ENCODE data around the gene KCNMA1.

GRCh38 chr10:77518910-77519274 is 118.7 kb downstream of the KCNMA1 start:
- no peak for TF ChIP-seq CTCF (IDR thresholded peaks at IDR 0.05)
- no peak for TF ChIP-seq POLR2AphosphoS5 (IDR thresholded peaks at IDR 0.05)
- TF ChIP-seq POLR2A (IDR thresholded peaks at IDR 0.05; ENCODE audit: low read depth) = no peak
